MCF 10A (cell line): ENCODE results near the gene ZBTB32. TPM values are rescaled to one million over a fixed set of nuclear protein-coding genes. Genes with fewer than 3 reads are reported as not detected.

Source experiments
- BruUV-seq: library from RNA; stranded (reverse); fragments of 400-500 nt; replicated peaks from 2 replicates; lab custom pipeline; 2021; lab: Mats Ljungman, UMichigan
- CTCF ChIA-PET: fragments of 300-600 bp; sonication (Branson Sonifier 250); formaldehyde crosslinking; extraction: SDS; loops from one replicate; lab custom pipeline; 2021; ENCODE audit warnings: antibody characterized with exemption, inconsistent platforms; lab: Yijun Ruan, JAX
- POLR2A ChIA-PET: fragments of 300-600, 350-650 bp; sonication (Branson Sonifier 250); formaldehyde crosslinking; extraction: SDS; loops from one replicate; lab custom pipeline; 2020; ENCODE audit warnings: antibody characterized with exemption, inconsistent platforms; lab: Yijun Ruan, JAX
- DNase-seq: peaks from one replicate; pipeline ENCODE4 v3.0.0-alpha.2; 2018; ENCODE audit not compliant: unreplicated experiment
- H3K27ac Mint-ChIP-seq: one replicate; pipeline ENCODE4 v1.8.0; 2022; ENCODE audit warnings: mild to moderate bottlenecking, low read depth, mixed read lengths; ENCODE audit not compliant: unreplicated experiment
- H3K27me3 Mint-ChIP-seq: one replicate; pipeline ENCODE4 v1.8.0; 2022; ENCODE audit warnings: mixed read lengths; ENCODE audit not compliant: insufficient read depth, unreplicated experiment
- H3K36me3 Mint-ChIP-seq: one replicate; pipeline ENCODE4 v1.8.0; 2022; ENCODE audit warnings: mild to moderate bottlenecking, moderate library complexity, mixed read lengths; ENCODE audit not compliant: insufficient read depth, unreplicated experiment
- H3K4me1 Mint-ChIP-seq: one replicate; pipeline ENCODE4 v1.8.0; 2022; ENCODE audit warnings: mixed read lengths; ENCODE audit not compliant: insufficient read depth, unreplicated experiment
- H3K4me3 Mint-ChIP-seq: one replicate; pipeline ENCODE4 v1.8.0; 2022; ENCODE audit warnings: mild to moderate bottlenecking, moderate library complexity, mixed read lengths; ENCODE audit not compliant: unreplicated experiment
- H3K9me3 Mint-ChIP-seq: one replicate; pipeline ENCODE4 v1.8.0; 2022; ENCODE audit warnings: mixed read lengths; ENCODE audit not compliant: unreplicated experiment
- CTCF ChIP-seq: fragments of 200-600 bp; IDR thresholded peaks from one replicate; pipeline ENCODE4 v1.8.0; 2022; ENCODE audit warnings: antibody characterized with exemption, mild to moderate bottlenecking; ENCODE audit not compliant: unreplicated experiment
- intact Hi-C: fragments of 100-400 bp; cut with micrococcal nuclease; formaldehyde crosslinking; loops from 2 replicates; pipeline ENCODE4 v1.14.1; 2022
- total RNA-seq: library from RNA; stranded (reverse); gene quantifications from 2 replicates; pipeline ENCODE4 v1.2.3, GENCODE V29; 2022

ZBTB32 gene
- total RNA-seq, 1 experiment from 2014 or later = not detected

GRCh38 chr19:35657904-35658700, 46.3 kb upstream of the ZBTB32 start:
- H3K27ac Mint-ChIP-seq = no peak overlapping the region
- DNase-seq = no peak
- POLR2A ChIA-PET = no interaction called here
- no TSS peak for BruUV-seq
- CTCF ChIA-PET = interaction anchor here (1.0 kb wide), 1 partner anchor 35 kb away, joined by 3 read pairs; no protein-coding TSS in a partner anchor
- peaks cover 93% of the 10 kb centered on the region for H3K36me3 Mint-ChIP-seq
- no peaks in the 10 kb centered on the region for H3K27me3 Mint-ChIP-seq
- no peaks in the 10 kb centered on the region for H3K4me1 Mint-ChIP-seq
- H3K9me3 Mint-ChIP-seq = no peaks in the 10 kb centered on the region
- intact Hi-C loops = no loop called here
- TF ChIP-seq CTCF = no peak
- H3K4me3 Mint-ChIP-seq = no peak overlapping the region

GRCh38 chr19:35661995-35662340, 42.4 kb upstream of the ZBTB32 start:
- no peak for TF ChIP-seq CTCF

GRCh38 chr19:35663981-35664380, 40.4 kb upstream of the ZBTB32 start:
- no peak for TF ChIP-seq CTCF
- ChIA-PET POLR2A (interaction anchor here (0.6 kb wide), 1 partner anchor 350 kb away, joined by 3 read pairs; the partner anchor contains the start of gene ALKBH6), CTCF (interaction anchor here (1.1 kb wide), 1 partner anchor 191 kb away, joined by 5 read pairs; no protein-coding TSS in a partner anchor)
- no peak overlapping the region for H3K4me3 Mint-ChIP-seq
- H3K27ac Mint-ChIP-seq = no peak overlapping the region
- no peaks in the 10 kb centered on the region for H3K4me1 Mint-ChIP-seq
- BruUV-seq = no TSS peak
- H3K9me3 Mint-ChIP-seq = no peaks in the 10 kb centered on the region
- peaks cover under 1% of the 10 kb centered on the region for H3K27me3 Mint-ChIP-seq
- peaks cover 45% of the 10 kb centered on the region for H3K36me3 Mint-ChIP-seq
- no peak for DNase-seq
- intact Hi-C loops = no loop called here

More at GRCh38 chr19:35661995-35662340, 42.4 kb upstream of the ZBTB32 start:
- H3K27ac Mint-ChIP-seq = no peak overlapping the region
- no peak for DNase-seq
- H3K4me3 Mint-ChIP-seq = no peak overlapping the region
- H3K4me1 Mint-ChIP-seq = no peaks in the 10 kb centered on the region
- BruUV-seq = no TSS peak
- intact Hi-C loops = no loop called here
- H3K36me3 Mint-ChIP-seq = peaks cover 64% of the 10 kb centered on the region
- ChIA-PET POLR2A (interaction anchor here (0.9 to 1.4 kb wide), 3 partner anchors 8 to 202 kb away, joined by 3 read pairs; partner anchors contain the start of gene COX6B1), CTCF (interaction anchor here (0.6 to 1.3 kb wide), 3 partner anchors 10 to 308 kb away, joined by 3 to 5 read pairs (median 4); no protein-coding TSS in a partner anchor)
- H3K27me3 Mint-ChIP-seq = no peaks in the 10 kb centered on the region
- no peaks in the 10 kb centered on the region for H3K9me3 Mint-ChIP-seq

GRCh38 chr19:35665157-35665556, 39.2 kb upstream of the ZBTB32 start:
- DNase-seq = no peak

More at GRCh38 chr19:35665157-35665556, 39.2 kb upstream of the ZBTB32 start:
- Mint-ChIP-seq H3K36me3 (peaks cover 33% of the 10 kb centered on the region), H3K4me3 (no peak overlapping the region), H3K9me3 (no peaks in the 10 kb centered on the region), H3K27me3 (peaks cover 12% of the 10 kb centered on the region), H3K4me1 (no peaks in the 10 kb centered on the region), H3K27ac (no peak overlapping the region)
- ChIA-PET POLR2A (no interaction called here), CTCF (no interaction called here)
- BruUV-seq = no TSS peak
- TF ChIP-seq CTCF = no peak
- intact Hi-C loops = no loop called here
